8988T (cell line): Measurements from ENCODE around the gene LSP1.

Experiments
- DNase-seq: peaks from one replicate; pipeline ENCODE4 v3.0.0; 2011

LSP1 gene

GRCh38 chr11:1920128-1920908 lies 67.4 kb downstream of the LSP1 start:
- DNase-seq = no peak

GRCh38 chr11:1920909-1921573 lies 68.2 kb downstream of the LSP1 start:
- DNase-seq = peak; percentile 54

GRCh38 chr11:1921574-1922141 lies 68.8 kb downstream of the LSP1 start:
- peak; percentile 48 for DNase-seq

GRCh38 chr11:1922481-1923081 lies 69.7 kb downstream of the LSP1 start:
- DNase-seq = peak; percentile 31

GRCh38 chr11:1923201-1923956 lies 70.5 kb downstream of the LSP1 start:
- DNase-seq = no peak

- no peak for DNase-seq
These were observed 71.3 kb downstream of the LSP1 start for GRCh38 chr11:1924181-1924580.

GRCh38 chr11:1924646-1925372 lies 71.9 kb downstream of the LSP1 start:
- no peak for DNase-seq

GRCh38 chr11:1925373-1926155 lies 72.7 kb downstream of the LSP1 start:
- no peak for DNase-seq

- no peak for DNase-seq
These were observed 73.5 kb downstream of the LSP1 start for GRCh38 chr11:1926156-1927025.

GRCh38 chr11:1927026-1927847 lies 74.4 kb downstream of the LSP1 start:
- DNase-seq = peak; percentile 27

GRCh38 chr11:1927848-1928469 lies 75.1 kb downstream of the LSP1 start:
- DNase-seq = peak; percentile 31

- peak; percentile 27 for DNase-seq
These were observed 75.6 kb downstream of the LSP1 start for GRCh38 chr11:1928470-1928890.

GRCh38 chr11:1928891-1929541 lies 76.1 kb downstream of the LSP1 start:
- DNase-seq = no peak

GRCh38 chr11:1929621-1930461 lies 77.0 kb downstream of the LSP1 start:
- peak; percentile 32 for DNase-seq

- DNase-seq = no peak
These were observed 77.6 kb downstream of the LSP1 start for GRCh38 chr11:1930462-1930830.

- peak; percentile 25 for DNase-seq
These were observed 78.6 kb downstream of the LSP1 start for GRCh38 chr11:1931341-1932104.

GRCh38 chr11:1932105-1932480 lies 79.2 kb downstream of the LSP1 start:
- DNase-seq = peak; percentile 20
